Measurements from ENCODE around the gene GLIS2.

DNA sequence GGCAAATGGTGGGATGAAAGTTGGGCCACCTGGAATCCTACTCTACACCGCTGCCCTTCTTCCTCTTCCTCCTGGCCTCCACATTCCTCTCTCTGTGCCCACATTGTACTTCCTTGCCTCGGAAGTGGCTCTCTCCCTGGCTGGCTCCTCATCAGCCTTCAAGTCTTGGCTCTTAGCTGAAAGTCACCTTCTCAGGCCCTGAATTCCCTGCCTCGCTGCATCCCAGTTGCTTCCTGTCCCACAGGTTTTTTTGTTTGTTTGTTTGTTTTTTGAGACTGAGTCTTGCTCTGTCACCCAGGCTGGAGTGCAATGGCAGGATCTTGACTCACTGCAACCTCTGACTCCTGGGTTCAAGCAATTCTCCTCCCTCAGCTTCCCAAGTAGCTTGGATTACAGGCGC, 37.8 kb downstream of the GLIS2 start:
- TF ChIP-seq, protein P1, sequence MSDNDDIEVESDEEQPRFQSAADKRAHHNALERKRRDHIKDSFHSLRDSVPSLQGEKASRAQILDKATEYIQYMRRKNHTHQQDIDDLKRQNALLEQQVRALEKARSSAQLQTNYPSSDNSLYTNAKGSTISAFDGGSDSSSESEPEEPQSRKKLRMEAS (IDR thresholded peaks at IDR 0.05): no peak
- no peak for TF ChIP-seq RFX5 (IDR thresholded peaks at IDR 0.05)
- TF ChIP-seq CTCF (IDR thresholded peaks at IDR 0.05): no peak
- TF ChIP-seq POLR2A (IDR thresholded peaks at IDR 0.05; ENCODE audit: low read length): no peak
- no peak for TF ChIP-seq CHD2 (IDR thresholded peaks at IDR 0.05; ENCODE audit: low read length, partially characterized antibody)
- no peak for TF ChIP-seq JUN (IDR thresholded peaks at IDR 0.05)

Measured in A549 (cell line).